Measurements from ENCODE around the gene GTF2F2.
A peak's percentile ranks its signal among the peaks of the same experiment; 100 is the strongest.
"Not testable (repeated sequence)": the region's sequence is repeated elsewhere in the genome, so short reads cannot be mapped to it uniquely, and the experiment has no call there.

GTF2F2 gene

GRCh38 chr13:45257638-45258333 is 137.5 kb downstream of the GTF2F2 start:
- DNase-seq: no peak

- DNase-seq: no peak
These were observed 138.0 kb downstream of the GTF2F2 start for GRCh38 chr13:45258334-45258675.

GRCh38 chr13:45267215-45267614 is 146.9 kb downstream of the GTF2F2 start:
- DNase-seq: no peak

GRCh38 chr13:45269204-45269603 is 148.9 kb downstream of the GTF2F2 start:
- DNase-seq: no peak

- DNase-seq: no peak
These were observed 156.6 kb downstream of the GTF2F2 start for GRCh38 chr13:45276913-45277312.

- no peak for DNase-seq
These were observed 157.9 kb downstream of the GTF2F2 start for GRCh38 chr13:45278096-45278645.

GRCh38 chr13:45280011-45280410 is 159.7 kb downstream of the GTF2F2 start:
- DNase-seq: no peak

GRCh38 chr13:45280751-45281634 is 160.7 kb downstream of the GTF2F2 start:
- DNase-seq: peak; percentile 60 to 65

- no peak for DNase-seq
These were observed 162.7 kb downstream of the GTF2F2 start for GRCh38 chr13:45282994-45283393.

- no peak for DNase-seq
These were observed 169.7 kb downstream of the GTF2F2 start for GRCh38 chr13:45289936-45290563.

GRCh38 chr13:45292176-45292575 is 171.9 kb downstream of the GTF2F2 start:
- DNase-seq: no peak

- DNase-seq: no peak
These were observed 175.2 kb downstream of the GTF2F2 start for GRCh38 chr13:45295536-45295935.

GRCh38 chr13:45296259-45296658 is 175.9 kb downstream of the GTF2F2 start:
- DNase-seq: no peak

GRCh38 chr13:45297456-45298205 is 177.3 kb downstream of the GTF2F2 start:
- peak in 1 of 2 experiments; percentile 17 for DNase-seq

GRCh38 chr13:45298206-45298505 is 177.8 kb downstream of the GTF2F2 start:
- no peak for DNase-seq

GRCh38 chr13:45298550-45298949 is 178.2 kb downstream of the GTF2F2 start:
- not testable (repeated sequence) for DNase-seq

GRCh38 chr13:45299194-45299593 is 178.9 kb downstream of the GTF2F2 start:
- DNase-seq: no peak

- no peak for DNase-seq
These were observed 180.1 kb downstream of the GTF2F2 start for GRCh38 chr13:45300190-45300985.

- no peak for DNase-seq
These were observed 181.0 kb downstream of the GTF2F2 start for GRCh38 chr13:45301263-45301662.

GRCh38 chr13:45302507-45302906 is 182.2 kb downstream of the GTF2F2 start:
- no peak for DNase-seq

- no peak for DNase-seq
These were observed 182.7 kb downstream of the GTF2F2 start for GRCh38 chr13:45303026-45303425.

GRCh38 chr13:45303866-45304265 is 183.6 kb downstream of the GTF2F2 start:
- DNase-seq: no peak
